Measurements from ENCODE around the gene SPC24.

- no peak for TF ChIP-seq CTCF (IDR thresholded peaks at IDR 0.05)
- TF ChIP-seq POLR2A (IDR thresholded peaks at IDR 0.05): peak in 1 of 2 donors; percentile 18
- TF ChIP-seq POLR2AphosphoS5 (IDR thresholded peaks at IDR 0.05): peak; percentile 88
- TF ChIP-seq EP300 (IDR thresholded peaks at IDR 0.05): no peak
Observed at GRCh38 chr19:11164879-11165406, 9.4 kb upstream of the SPC24 start.

Measured in gastroesophageal sphincter (tissue), 3 donors.